ENCODE data around the gene OR2K2. TPM values are rescaled to one million over a fixed set of nuclear protein-coding genes. Genes with fewer than 3 reads are reported as not detected.

The OR2K2 gene
- total and polyA plus RNA-seq, 9 of the 15 experiments (the other 6 are each of a cell fraction or from before 2014, with no cell fraction given): not detected

DNA sequence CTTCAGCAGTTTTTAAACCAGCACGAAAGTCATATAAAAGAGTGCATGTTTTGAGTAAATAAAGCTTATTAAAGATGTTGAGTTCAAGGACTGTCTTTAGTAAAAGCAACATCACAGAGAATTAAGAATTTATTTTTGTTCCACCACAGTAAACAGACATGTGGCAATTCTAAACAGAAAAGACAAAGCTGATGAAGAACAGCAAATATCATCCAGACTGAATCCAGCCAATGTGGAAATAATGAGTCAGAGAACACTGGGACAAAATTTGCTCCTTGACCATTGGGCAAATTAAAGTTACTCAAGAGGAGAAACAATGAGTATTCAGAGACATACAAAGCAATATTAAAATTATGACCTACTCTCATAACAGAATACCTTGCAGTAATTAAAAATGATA, 28.8 kb downstream of the OR2K2 start (continued):
- TF ChIP-seq ZNF224 (CRISPR knock-in tag; IDR thresholded peaks at IDR 0.05) (no peak), DPF2 (IDR thresholded peaks at IDR 0.05) (no peak), POLR2G (IDR thresholded peaks at IDR 0.05; ENCODE audit: low read depth, low read length) (no peak), POLR2AphosphoS5 (IDR thresholded peaks at IDR 0.05; ENCODE audit: control insufficient read depth, insufficient read depth, low read depth, low read length) (no peak), GTF2E2 (tag; IDR thresholded peaks at IDR 0.05) (no peak)
- TF ChIP-seq, protein P1, sequence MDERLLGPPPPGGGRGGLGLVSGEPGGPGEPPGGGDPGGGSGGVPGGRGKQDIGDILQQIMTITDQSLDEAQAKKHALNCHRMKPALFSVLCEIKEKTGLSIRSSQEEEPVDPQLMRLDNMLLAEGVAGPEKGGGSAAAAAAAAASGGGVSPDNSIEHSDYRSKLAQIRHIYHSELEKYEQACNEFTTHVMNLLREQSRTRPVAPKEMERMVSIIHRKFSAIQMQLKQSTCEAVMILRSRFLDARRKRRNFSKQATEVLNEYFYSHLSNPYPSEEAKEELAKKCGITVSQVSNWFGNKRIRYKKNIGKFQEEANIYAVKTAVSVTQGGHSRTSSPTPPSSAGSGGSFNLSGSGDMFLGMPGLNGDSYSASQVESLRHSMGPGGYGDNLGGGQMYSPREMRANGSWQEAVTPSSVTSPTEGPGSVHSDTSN (CRISPR knock-in tag; IDR thresholded peaks at IDR 0.05; ENCODE audit: low read depth): no peak
- TF ChIP-seq, protein P1 (tag; conservative IDR thresholded peaks at IDR 0.05; ENCODE audit: low read depth): no peak
- TF ChIP-seq, protein P2, sequence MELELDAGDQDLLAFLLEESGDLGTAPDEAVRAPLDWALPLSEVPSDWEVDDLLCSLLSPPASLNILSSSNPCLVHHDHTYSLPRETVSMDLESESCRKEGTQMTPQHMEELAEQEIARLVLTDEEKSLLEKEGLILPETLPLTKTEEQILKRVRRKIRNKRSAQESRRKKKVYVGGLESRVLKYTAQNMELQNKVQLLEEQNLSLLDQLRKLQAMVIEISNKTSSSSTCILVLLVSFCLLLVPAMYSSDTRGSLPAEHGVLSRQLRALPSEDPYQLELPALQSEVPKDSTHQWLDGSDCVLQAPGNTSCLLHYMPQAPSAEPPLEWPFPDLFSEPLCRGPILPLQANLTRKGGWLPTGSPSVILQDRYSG (tag; conservative IDR thresholded peaks at IDR 0.05; ENCODE audit: low read depth): no peak

Measured in K562 (cell line).